ENCODE measurements around the gene PTPN23.

Gene PTPN23

GRCh38 chr3:47421741-47422649 lies 41.2 kb downstream of the PTPN23 start:
- H3K9me3 ChIP-seq (ENCODE audit: control insufficient read depth, low read length): no peaks in the 10 kb centered on the region
- WGBS, 2 experiments (ENCODE audit: insufficient coverage in 2 of 2): 94 to 95% methylated on average over 10 to 12 of the region's 13 CpGs

GRCh38 chr3:47422743-47423142 lies 41.9 kb downstream of the PTPN23 start:
- peaks cover 40% of the 10 kb centered on the region for H3K36me3 ChIP-seq (ENCODE audit: control insufficient read depth, insufficient read depth, low read length)
- 94 to 100% methylated on average over 8 of the region's 9 CpGs for WGBS, 2 experiments (ENCODE audit: insufficient coverage in 2 of 2)

More at GRCh38 chr3:47421741-47422649, 41.2 kb downstream of the PTPN23 start:
- Histone ChIP-seq H3K36me3 (ENCODE audit: control insufficient read depth, insufficient read depth, low read length) (peaks cover 38% of the 10 kb centered on the region), H3K27ac (ENCODE audit: low read depth, low read length, severe bottlenecking) (peak overlapping the region; percentile 62), H3K4me1 (ENCODE audit: control insufficient read depth, insufficient read depth, low read length, poor library complexity, severe bottlenecking) (peaks cover 3% of the 10 kb centered on the region), H3K4me3 (ENCODE audit: extremely low read depth, insufficient read depth, low read length, poor library complexity, severe bottlenecking) (no peak overlapping the region)

GRCh38 chr3:47423548-47424145 lies 42.8 kb downstream of the PTPN23 start:
- Histone ChIP-seq H3K27ac (ENCODE audit: low read depth, low read length, severe bottlenecking) (no peak overlapping the region), H3K4me3 (ENCODE audit: extremely low read depth, insufficient read depth, low read length, poor library complexity, severe bottlenecking) (no peak overlapping the region), H3K9me3 (ENCODE audit: control insufficient read depth, low read length) (no peaks in the 10 kb centered on the region), H3K4me1 (ENCODE audit: control insufficient read depth, insufficient read depth, low read length, poor library complexity, severe bottlenecking) (peaks cover 3% of the 10 kb centered on the region), H3K36me3 (ENCODE audit: control insufficient read depth, insufficient read depth, low read length) (peaks cover 49% of the 10 kb centered on the region)
- 82 to 97% methylated on average over 3 to 5 of the region's 8 CpGs for WGBS, 2 experiments (ENCODE audit: insufficient coverage in 2 of 2)

More at GRCh38 chr3:47422743-47423142, 41.9 kb downstream of the PTPN23 start:
- peaks cover 3% of the 10 kb centered on the region for H3K4me1 ChIP-seq (ENCODE audit: control insufficient read depth, insufficient read depth, low read length, poor library complexity, severe bottlenecking)
- no peak overlapping the region for H3K4me3 ChIP-seq (ENCODE audit: extremely low read depth, insufficient read depth, low read length, poor library complexity, severe bottlenecking)
- H3K9me3 ChIP-seq (ENCODE audit: control insufficient read depth, low read length): no peaks in the 10 kb centered on the region
- no peak overlapping the region for H3K27ac ChIP-seq (ENCODE audit: low read depth, low read length, severe bottlenecking)

- WGBS, 2 experiments (ENCODE audit: insufficient coverage in 2 of 2): 93 to 94% methylated on average over 7 to 10 of the region's 15 CpGs
- Histone ChIP-seq H3K4me3 (ENCODE audit: extremely low read depth, insufficient read depth, low read length, poor library complexity, severe bottlenecking) (no peak overlapping the region), H3K27ac (ENCODE audit: low read depth, low read length, severe bottlenecking) (no peak overlapping the region), H3K9me3 (ENCODE audit: control insufficient read depth, low read length) (no peaks in the 10 kb centered on the region), H3K36me3 (ENCODE audit: control insufficient read depth, insufficient read depth, low read length) (peaks cover 46% of the 10 kb centered on the region), H3K4me1 (ENCODE audit: control insufficient read depth, insufficient read depth, low read length, poor library complexity, severe bottlenecking) (peaks cover 3% of the 10 kb centered on the region)
Measured at GRCh38 chr3:47424434-47425382, 43.9 kb downstream of the PTPN23 start.

GRCh38 chr3:47425383-47425778 lies 44.6 kb downstream of the PTPN23 start:
- H3K27ac ChIP-seq (ENCODE audit: low read depth, low read length, severe bottlenecking): no peak overlapping the region
- peaks cover 3% of the 10 kb centered on the region for H3K4me1 ChIP-seq (ENCODE audit: control insufficient read depth, insufficient read depth, low read length, poor library complexity, severe bottlenecking)
- WGBS, 2 experiments (ENCODE audit: insufficient coverage in 2 of 2): 96 to 97% methylated on average over 7 to 11 of the region's 11 CpGs
- peaks cover 41% of the 10 kb centered on the region for H3K36me3 ChIP-seq (ENCODE audit: control insufficient read depth, insufficient read depth, low read length)
- H3K4me3 ChIP-seq (ENCODE audit: extremely low read depth, insufficient read depth, low read length, poor library complexity, severe bottlenecking): no peak overlapping the region
- no peaks in the 10 kb centered on the region for H3K9me3 ChIP-seq (ENCODE audit: control insufficient read depth, low read length)

DNA sequence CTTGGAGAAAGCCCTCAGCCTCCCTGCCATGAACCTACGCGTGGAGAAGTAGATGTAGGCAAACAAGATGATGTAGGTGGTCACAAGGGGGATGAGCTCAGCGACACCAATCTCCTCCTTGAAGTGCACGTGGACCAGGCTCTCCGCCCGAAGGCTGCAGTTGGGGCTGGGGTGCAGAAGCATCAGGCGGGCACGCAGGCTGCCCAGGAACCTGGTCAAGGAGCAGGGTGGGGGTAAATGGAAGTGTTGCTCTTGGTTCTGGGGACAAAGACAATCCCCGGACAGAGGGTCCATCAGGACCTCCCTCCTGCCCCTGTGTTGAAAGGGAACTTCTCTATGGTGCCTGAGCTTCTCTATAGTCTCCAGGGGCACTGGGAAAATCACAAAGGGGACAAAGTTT lies 45.1 kb downstream of the PTPN23 start:
- H3K36me3 ChIP-seq (ENCODE audit: control insufficient read depth, insufficient read depth, low read length): peaks cover 43% of the 10 kb centered on the region
- 95% methylated on average over 5 to 8 of the region's 9 CpGs for WGBS, 2 experiments (ENCODE audit: insufficient coverage in 2 of 2)
- H3K9me3 ChIP-seq (ENCODE audit: control insufficient read depth, low read length): no peaks in the 10 kb centered on the region
- H3K27ac ChIP-seq (ENCODE audit: low read depth, low read length, severe bottlenecking): no peak overlapping the region
- peaks cover 3% of the 10 kb centered on the region for H3K4me1 ChIP-seq (ENCODE audit: control insufficient read depth, insufficient read depth, low read length, poor library complexity, severe bottlenecking)
- no peak overlapping the region for H3K4me3 ChIP-seq (ENCODE audit: extremely low read depth, insufficient read depth, low read length, poor library complexity, severe bottlenecking)

DNA sequence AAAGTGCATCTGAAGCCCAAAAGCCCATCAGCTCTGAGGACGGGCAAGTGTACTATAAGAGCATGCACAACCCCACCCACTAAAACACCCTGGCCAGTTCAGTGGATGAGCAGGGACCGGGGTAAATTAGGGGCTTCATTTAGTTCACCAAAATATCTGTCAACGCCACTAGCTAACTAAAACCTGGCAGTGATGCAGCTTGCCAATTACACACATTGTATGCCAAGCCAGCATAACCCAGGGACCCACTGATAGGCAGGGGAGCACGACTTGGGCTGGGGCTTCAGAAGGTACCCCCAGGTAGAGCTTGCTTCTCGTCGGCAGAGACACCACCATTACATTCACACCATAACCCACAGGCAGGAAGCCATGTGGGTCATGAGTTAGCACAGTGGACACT lies 47.0 kb downstream of the PTPN23 start:
- Histone ChIP-seq H3K27ac (ENCODE audit: low read depth, low read length, severe bottlenecking) (no peak overlapping the region), H3K4me3 (ENCODE audit: extremely low read depth, insufficient read depth, low read length, poor library complexity, severe bottlenecking) (no peak overlapping the region), H3K36me3 (ENCODE audit: control insufficient read depth, insufficient read depth, low read length) (peaks cover 51% of the 10 kb centered on the region), H3K4me1 (ENCODE audit: control insufficient read depth, insufficient read depth, low read length, poor library complexity, severe bottlenecking) (no peaks in the 10 kb centered on the region), H3K9me3 (ENCODE audit: control insufficient read depth, low read length) (no peaks in the 10 kb centered on the region)
- 79 to 100% methylated on average over 2 to 3 of the region's 6 CpGs for WGBS, 2 experiments (ENCODE audit: insufficient coverage in 2 of 2)

- WGBS, 2 experiments (ENCODE audit: insufficient coverage in 2 of 2): 88 to 100% methylated on average over 3 to 6 of the region's 6 CpGs
- Histone ChIP-seq H3K27ac (ENCODE audit: low read depth, low read length, severe bottlenecking) (no peak overlapping the region), H3K4me3 (ENCODE audit: extremely low read depth, insufficient read depth, low read length, poor library complexity, severe bottlenecking) (no peak overlapping the region), H3K36me3 (ENCODE audit: control insufficient read depth, insufficient read depth, low read length) (peaks cover 56% of the 10 kb centered on the region), H3K4me1 (ENCODE audit: control insufficient read depth, insufficient read depth, low read length, poor library complexity, severe bottlenecking) (no peaks in the 10 kb centered on the region), H3K9me3 (ENCODE audit: control insufficient read depth, low read length) (no peaks in the 10 kb centered on the region)
Measured at GRCh38 chr3:47428662-47429061, 47.8 kb downstream of the PTPN23 start.

GRCh38 chr3:47429476-47430270 lies 48.9 kb downstream of the PTPN23 start:
- H3K4me3 ChIP-seq (ENCODE audit: extremely low read depth, insufficient read depth, low read length, poor library complexity, severe bottlenecking): no peak overlapping the region
- no peaks in the 10 kb centered on the region for H3K9me3 ChIP-seq (ENCODE audit: control insufficient read depth, low read length)
- WGBS, 2 experiments (ENCODE audit: insufficient coverage in 2 of 2): 94 to 98% methylated on average over 5 to 7 of the region's 9 CpGs
- H3K27ac ChIP-seq (ENCODE audit: low read depth, low read length, severe bottlenecking): no peak overlapping the region
- peaks cover 65% of the 10 kb centered on the region for H3K36me3 ChIP-seq (ENCODE audit: control insufficient read depth, insufficient read depth, low read length)
- H3K4me1 ChIP-seq (ENCODE audit: control insufficient read depth, insufficient read depth, low read length, poor library complexity, severe bottlenecking): no peaks in the 10 kb centered on the region

DNA sequence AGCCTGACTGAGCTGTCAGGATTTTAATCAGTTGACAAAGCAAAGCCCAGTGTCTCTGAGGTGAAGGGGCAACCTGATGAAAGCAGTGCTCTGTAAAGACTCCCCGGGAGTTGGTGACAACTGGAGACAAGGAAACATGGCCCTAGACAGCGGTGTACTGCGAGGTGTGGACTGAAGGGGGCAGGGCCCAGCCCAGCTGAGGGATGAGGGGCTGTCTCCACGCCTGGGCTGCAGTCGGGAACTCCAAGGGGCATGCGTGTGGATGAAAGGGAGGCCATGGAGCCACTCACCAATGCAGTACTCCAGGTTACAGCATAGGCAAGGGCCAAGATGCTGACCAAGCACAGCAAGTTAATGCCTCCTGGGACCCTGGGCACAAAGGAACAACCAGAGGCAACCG lies 49.8 kb downstream of the PTPN23 start:
- Histone ChIP-seq H3K36me3 (ENCODE audit: control insufficient read depth, insufficient read depth, low read length) (peaks cover 68% of the 10 kb centered on the region), H3K4me3 (ENCODE audit: extremely low read depth, insufficient read depth, low read length, poor library complexity, severe bottlenecking) (no peak overlapping the region), H3K27ac (ENCODE audit: low read depth, low read length, severe bottlenecking) (no peak overlapping the region), H3K4me1 (ENCODE audit: control insufficient read depth, insufficient read depth, low read length, poor library complexity, severe bottlenecking) (no peaks in the 10 kb centered on the region), H3K9me3 (ENCODE audit: control insufficient read depth, low read length) (no peaks in the 10 kb centered on the region)
- 90 to 98% methylated on average over 6 of the region's 7 CpGs for WGBS, 2 experiments (ENCODE audit: insufficient coverage in 2 of 2)

Data from mesodermal cell (in vitro differentiated cells).